AG04449 (cell line): ENCODE results near the gene LILRA5.
"Not testable (repeated sequence)": the region's sequence is repeated elsewhere in the genome, so short reads cannot be mapped to it uniquely, and the experiment has no call there.

ENCODE experiments used
- CTCF ChIA-PET: fragments of 350-600 bp; formaldehyde crosslinking; extraction: SDS; loops from one replicate; lab custom pipeline; 2021; ENCODE audit warnings: antibody characterized with exemption; lab: Yijun Ruan, JAX
- POLR2A ChIA-PET: fragments of 400-600, 350-600 bp; formaldehyde crosslinking; extraction: SDS; loops from one replicate; lab custom pipeline; 2020; ENCODE audit warnings: antibody characterized with exemption, inconsistent platforms; lab: Yijun Ruan, JAX
- DNase-seq: peaks from one replicate; pipeline ENCODE4 v3.0.0-alpha.2; 2010; ENCODE audit warnings: low read depth, low spot score
- H3K4me3 ChIP-seq: 2 replicates; pipeline ENCODE4 v1.5.1; 2011; ENCODE audit warnings: low read depth, mild to moderate bottlenecking, control low read depth, low read length
- CTCF ChIP-seq: IDR thresholded peaks from one replicate; pipeline ENCODE4 v1.5.1; 2011; ENCODE audit warnings: mild to moderate bottlenecking, moderate library complexity, low read length, control low read depth, inconsistent platforms; ENCODE audit not compliant: insufficient read depth; ENCODE audit errors: missing control alignments

LILRA5 gene

GRCh38 chr19:54282686-54283470 lies 30.1 kb downstream of the LILRA5 start:
- TF ChIP-seq CTCF = no peak
- H3K4me3 ChIP-seq = no peak overlapping the region
- POLR2A ChIA-PET = no interaction called here
- DNase-seq = no peak
- CTCF ChIA-PET = interaction anchor here (1.7 kb wide), 1 partner anchor 17 kb away, joined by 5 read pairs; no protein-coding TSS in a partner anchor

- H3K4me3 ChIP-seq, DNase-seq, POLR2A ChIA-PET, CTCF ChIA-PET: not testable (repeated sequence)
Measured at GRCh38 chr19:54281729-54282075, 31.3 kb downstream of the LILRA5 start.

- DNase-seq = no peak
- ChIA-PET POLR2A (no interaction called here), CTCF (no interaction called here)
- no peak for TF ChIP-seq CTCF
- no peak within 1 kb of the TSS for H3K4me3 ChIP-seq
Measured at GRCh38 chr19:54281007-54281728, 31.8 kb downstream of the LILRA5 start, which contains the start of gene LILRB2. TSS of gene LILRB2 (minus strand) at chr19:54281110. CDS start at chr19:54280496, 614 bp downstream.

- POLR2A ChIA-PET, DNase-seq, CTCF ChIA-PET, H3K4me3 ChIP-seq: not testable (repeated sequence)
Measured at GRCh38 chr19:54280441-54280840, 32.5 kb downstream of the LILRA5 start.

GRCh38 chr19:54280025-54280424 lies 32.9 kb downstream of the LILRA5 start:
- POLR2A ChIA-PET, DNase-seq, H3K4me3 ChIP-seq: not testable (repeated sequence)
- CTCF ChIA-PET = interaction anchor here (1.5 kb wide), 1 partner anchor 14 kb away, joined by 8 read pairs; no protein-coding TSS in a partner anchor

- no peak overlapping the region for H3K4me3 ChIP-seq
- no peak for DNase-seq
- POLR2A ChIA-PET = no interaction called here
- CTCF ChIA-PET = interaction anchor here (1.5 kb wide), 1 partner anchor 13 kb away, joined by 8 read pairs; no protein-coding TSS in a partner anchor
- no peak for TF ChIP-seq CTCF
Measured at GRCh38 chr19:54279406-54279962, 33.5 kb downstream of the LILRA5 start.

- CTCF ChIA-PET = interaction anchor here (1.5 kb wide), 1 partner anchor 13 kb away, joined by 8 read pairs; no protein-coding TSS in a partner anchor
- DNase-seq, POLR2A ChIA-PET, H3K4me3 ChIP-seq: not testable (repeated sequence)
Measured at GRCh38 chr19:54278571-54279195, 34.3 kb downstream of the LILRA5 start.

GRCh38 chr19:54278056-54278455 lies 34.9 kb downstream of the LILRA5 start:
- DNase-seq, CTCF ChIA-PET, POLR2A ChIA-PET: not testable (repeated sequence)

GRCh38 chr19:54277111-54277615 lies 35.8 kb downstream of the LILRA5 start:
- H3K4me3 ChIP-seq, DNase-seq, POLR2A ChIA-PET, CTCF ChIA-PET: not testable (repeated sequence)

More at GRCh38 chr19:54278056-54278455, 34.9 kb downstream of the LILRA5 start:
- H3K4me3 ChIP-seq = not testable (repeated sequence)
